Activated CD4-positive, alpha-beta T cell treated with anti-CD3 and anti-CD28 coated beads, Interleukin-2, amount 10 ng/mL, durations not matched to agents 24 days and 14 days (primary cell): ENCODE measurements around the gene HORMAD2. TPM values are rescaled to one million over a fixed set of nuclear protein-coding genes. Genes with fewer than 3 reads are reported as not detected.
A peak's percentile ranks its signal among the peaks of the same experiment; 100 is the strongest.
"Not testable (repeated sequence)": the region's sequence is repeated elsewhere in the genome, so short reads cannot be mapped to it uniquely, and the experiment has no call there.

ENCODE experiments used
- DNase-seq: peaks from one replicate; pipeline ENCODE4 v3.0.0; 2022
- H3K27ac Mint-ChIP-seq: one replicate; pipeline ENCODE4 v1.8.0; 2022; ENCODE audit warnings: mild to moderate bottlenecking, mixed read lengths
- H3K27me3 Mint-ChIP-seq: one replicate; pipeline ENCODE4 v1.8.0; 2022; ENCODE audit warnings: mixed read lengths
- H3K36me3 Mint-ChIP-seq: one replicate; pipeline ENCODE4 v1.8.0; 2022; ENCODE audit warnings: low read depth, mild to moderate bottlenecking, mixed read lengths
- H3K4me1 Mint-ChIP-seq: one replicate; pipeline ENCODE4 v1.8.0; 2021; ENCODE audit warnings: mixed read lengths
- H3K4me3 Mint-ChIP-seq: one replicate; pipeline ENCODE4 v1.8.0; 2022; ENCODE audit warnings: mild to moderate bottlenecking, moderate library complexity, mixed read lengths
- H3K9me3 Mint-ChIP-seq: one replicate; pipeline ENCODE4 v1.8.0; 2021; ENCODE audit warnings: mixed read lengths
- intact Hi-C: fragments of 100-400 bp; cut with micrococcal nuclease; formaldehyde crosslinking; loops from one replicate; pipeline ENCODE4 v1.15.1; 2023
- total RNA-seq: library from RNA; stranded (reverse); gene quantifications from 2 replicates; pipeline ENCODE4 v1.2.3, GENCODE V29; 2022

Gene HORMAD2
- total RNA-seq, 1 donor from 2014 or later: not detected

DNA sequence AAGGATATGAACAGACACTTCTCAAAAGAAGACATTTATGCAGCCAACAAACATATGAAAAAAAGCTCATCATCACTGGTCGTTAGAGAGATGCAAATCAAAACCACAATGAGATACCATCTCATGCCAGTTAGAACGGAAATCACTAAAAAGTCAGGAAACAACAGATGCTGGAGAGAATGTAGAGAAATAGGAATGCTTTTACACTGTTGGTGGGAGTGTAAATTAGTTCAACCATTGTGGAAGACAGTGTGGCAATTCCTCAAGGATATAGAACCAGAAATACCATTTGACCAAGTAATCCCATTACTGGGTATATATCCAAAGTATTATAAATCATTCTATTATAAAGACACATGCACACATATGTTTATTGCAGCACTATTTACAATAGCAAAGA, 20.5 kb downstream of the HORMAD2 start:
- H3K36me3 Mint-ChIP-seq, H3K9me3 Mint-ChIP-seq, H3K27me3 Mint-ChIP-seq, DNase-seq: not testable (repeated sequence)
- intact Hi-C loops: loop anchor here (10.0 kb wide), 1 partner anchor 294 kb away; the partner anchor contains the start of gene SEC14L2
- Mint-ChIP-seq H3K27ac (peak overlapping the region; percentile 64), H3K4me1 (peaks cover 30% of the 10 kb centered on the region), H3K4me3 (peak overlapping the region; percentile 15)

DNA sequence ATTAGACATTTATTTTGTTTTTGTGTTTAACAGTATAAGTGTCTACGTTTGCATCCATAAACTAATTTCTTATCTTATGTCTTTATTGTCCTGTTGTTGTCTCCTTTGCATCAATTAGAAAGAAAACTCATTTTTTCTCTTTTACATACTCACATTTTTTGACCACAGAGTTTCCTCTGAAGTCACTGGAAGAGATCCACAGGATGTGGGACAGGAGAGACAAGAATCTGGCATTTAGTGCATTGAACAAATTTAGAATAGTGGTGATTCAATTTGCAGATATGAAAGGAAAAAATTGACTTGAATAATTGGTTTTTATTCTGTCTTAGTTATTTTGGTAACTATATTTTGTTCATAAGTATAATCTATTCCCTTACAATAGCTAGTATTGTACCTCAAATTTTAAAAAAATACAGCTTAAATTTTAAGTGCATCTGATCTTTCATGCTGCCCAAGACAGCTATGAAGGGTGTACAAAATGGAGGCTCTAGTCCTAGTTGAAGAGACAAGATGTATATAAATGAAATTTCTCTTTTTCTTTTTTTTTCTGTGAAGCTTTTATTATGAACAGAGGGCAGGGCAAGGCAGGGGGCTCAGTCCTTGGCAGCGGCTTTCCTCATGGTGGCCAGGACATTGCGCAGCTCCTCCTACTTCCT, 24.4 kb downstream of the HORMAD2 start:
- Mint-ChIP-seq H3K9me3 (no peaks in the 10 kb centered on the region), H3K4me1 (peaks cover 45% of the 10 kb centered on the region), H3K27ac (peak overlapping the region; percentile 89), H3K4me3 (peak overlapping the region; percentile 54), H3K36me3 (peaks cover 5% of the 10 kb centered on the region), H3K27me3 (no peaks in the 10 kb centered on the region)
- intact Hi-C loops: loop anchor here (1.0 to 10.0 kb wide), 4 partner anchors 73 to 290 kb away; partner anchors contain the start of genes LIF and SEC14L2
- peak; percentile 79 for DNase-seq

DNA sequence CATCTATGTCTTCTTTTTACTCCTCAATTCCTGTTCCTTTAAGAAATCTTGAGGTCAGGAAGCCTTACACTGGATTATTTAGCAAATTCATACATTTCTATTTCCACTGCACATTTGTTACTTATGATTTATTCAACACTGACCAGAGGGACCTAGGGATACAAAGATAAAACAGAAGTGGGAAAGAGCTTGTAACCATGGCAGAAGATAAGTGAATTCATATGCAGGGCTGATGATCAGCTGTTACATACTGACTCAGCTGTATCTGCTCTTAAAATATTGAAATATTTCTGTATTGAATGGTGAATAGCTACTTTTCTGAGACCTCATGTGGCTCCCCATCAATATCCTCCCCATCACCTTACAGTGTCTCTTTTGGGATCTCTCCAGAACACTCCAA, 25.2 kb downstream of the HORMAD2 start:
- intact Hi-C loops: loop anchor here (5.0 to 10.0 kb wide), 2 partner anchors 72 to 289 kb away; partner anchors contain the start of gene SEC14L2
- no peak for DNase-seq
- Mint-ChIP-seq H3K9me3 (no peaks in the 10 kb centered on the region), H3K36me3 (peaks cover 5% of the 10 kb centered on the region), H3K27me3 (no peaks in the 10 kb centered on the region), H3K4me3 (peak overlapping the region; percentile 54), H3K27ac (peak overlapping the region; percentile 89), H3K4me1 (peaks cover 39% of the 10 kb centered on the region)

DNA sequence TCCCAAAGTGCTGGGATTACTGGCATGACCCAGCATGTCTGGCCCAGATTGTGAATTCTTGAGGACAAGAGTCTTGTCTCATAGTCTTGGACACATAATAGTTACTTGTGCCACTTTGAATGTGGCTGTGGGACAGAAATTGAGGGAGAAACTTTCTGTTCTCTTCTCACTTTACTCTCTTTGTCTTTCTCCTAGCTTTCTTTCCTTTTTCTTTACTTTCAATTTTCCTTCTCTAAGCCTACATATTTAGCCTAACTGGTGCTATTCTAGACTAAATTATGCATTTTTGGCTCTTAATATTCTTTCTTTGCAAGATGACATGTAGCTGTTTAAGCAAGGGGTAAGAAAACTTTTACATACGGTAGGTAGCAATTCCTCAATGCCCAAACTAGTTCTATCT, 33.2 kb downstream of the HORMAD2 start:
- intact Hi-C loops: no loop called here
- peaks cover 37% of the 10 kb centered on the region for H3K4me1 Mint-ChIP-seq
- H3K4me3 Mint-ChIP-seq: no peak overlapping the region
- peaks cover 4% of the 10 kb centered on the region for H3K9me3 Mint-ChIP-seq
- no peak for DNase-seq
- H3K27ac Mint-ChIP-seq: peak overlapping the region; percentile 45
- H3K36me3 Mint-ChIP-seq: peaks cover 4% of the 10 kb centered on the region
- no peaks in the 10 kb centered on the region for H3K27me3 Mint-ChIP-seq

DNA sequence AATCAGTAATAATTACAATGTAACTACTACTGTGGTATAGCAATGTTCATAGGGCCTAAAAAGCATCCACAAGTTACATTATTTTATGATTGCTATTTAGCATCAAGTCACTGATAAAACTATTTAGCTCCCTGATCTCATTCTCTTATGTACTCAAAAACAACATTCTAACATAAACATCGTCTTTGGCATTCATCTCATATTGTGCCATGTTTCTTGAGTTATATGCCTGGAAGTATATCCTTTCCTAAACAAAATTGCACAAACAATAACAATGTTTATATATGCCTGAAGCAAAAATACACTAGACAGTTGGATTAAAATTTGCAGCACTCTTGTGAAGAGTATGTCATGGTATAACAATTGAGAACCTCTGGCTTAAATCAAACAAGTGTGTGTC, 34.1 kb downstream of the HORMAD2 start:
- peaks cover 33% of the 10 kb centered on the region for H3K4me1 Mint-ChIP-seq
- intact Hi-C loops: no loop called here
- H3K4me3 Mint-ChIP-seq: no peak overlapping the region
- peaks cover 4% of the 10 kb centered on the region for H3K36me3 Mint-ChIP-seq
- H3K9me3 Mint-ChIP-seq: peaks cover 4% of the 10 kb centered on the region
- no peak for DNase-seq
- H3K27me3 Mint-ChIP-seq: no peaks in the 10 kb centered on the region
- H3K27ac Mint-ChIP-seq: no peak overlapping the region

DNA sequence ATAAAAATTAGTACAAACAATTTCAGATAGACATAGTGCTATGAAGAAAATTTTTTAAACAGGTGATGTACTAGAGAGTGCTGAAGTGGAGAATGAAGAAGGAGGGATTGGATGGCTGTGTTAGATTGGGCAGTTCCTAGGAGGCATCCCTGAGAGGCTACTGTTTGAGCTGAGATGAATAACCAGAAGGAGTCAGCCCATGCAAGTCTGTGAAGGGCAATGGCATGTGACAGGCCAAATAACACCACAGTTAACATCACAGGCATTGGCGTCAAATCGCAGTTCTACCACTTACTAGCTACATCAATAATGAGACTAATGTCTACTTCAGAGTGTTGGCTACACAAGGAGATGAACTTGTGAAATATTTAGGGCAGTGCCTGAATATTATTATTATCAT, 35.4 kb downstream of the HORMAD2 start:
- Mint-ChIP-seq H3K4me1 (peaks cover 37% of the 10 kb centered on the region), H3K36me3 (peaks cover 4% of the 10 kb centered on the region), H3K9me3 (peaks cover 4% of the 10 kb centered on the region), H3K27me3 (no peaks in the 10 kb centered on the region), H3K27ac (no peak overlapping the region), H3K4me3 (no peak overlapping the region)
- intact Hi-C loops: no loop called here
- no peak for DNase-seq

DNA sequence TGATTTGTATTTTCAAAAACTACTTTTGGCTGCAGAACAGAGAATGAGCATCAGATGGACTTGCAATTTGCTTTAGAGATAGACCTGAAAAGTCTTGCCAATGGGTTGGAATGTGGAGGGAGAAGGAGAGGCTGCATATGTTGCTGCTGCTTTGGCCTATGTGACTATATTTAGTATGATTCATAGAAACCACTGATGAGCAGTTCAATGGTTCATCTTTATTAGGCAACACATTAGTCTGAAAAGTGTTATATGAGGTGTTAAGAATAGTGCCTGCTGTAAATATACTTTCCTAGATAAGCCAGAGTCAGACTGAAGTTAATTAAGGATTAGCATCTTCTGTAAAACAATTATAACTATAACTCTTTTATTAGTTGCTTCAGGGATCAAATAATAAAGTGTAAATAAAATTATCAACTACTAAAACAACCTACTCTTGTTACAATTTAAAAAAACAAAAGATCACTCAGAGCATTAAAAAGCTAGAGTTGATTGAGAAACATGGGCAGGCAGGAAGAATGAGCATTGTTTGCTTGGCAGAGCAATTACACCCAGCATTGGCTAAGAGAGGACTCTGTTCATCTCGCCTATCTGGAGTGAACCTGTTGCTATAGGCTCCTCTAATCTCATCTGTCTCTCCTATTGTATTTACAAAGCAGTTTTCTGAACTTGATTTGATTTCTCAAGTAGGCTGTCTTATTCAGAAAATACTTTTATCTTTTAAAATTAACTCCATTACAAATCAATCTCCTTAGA, 36.3 kb downstream of the HORMAD2 start:
- intact Hi-C loops: no loop called here
- Mint-ChIP-seq H3K27me3 (no peaks in the 10 kb centered on the region), H3K4me3 (no peak overlapping the region), H3K27ac (no peak overlapping the region), H3K9me3 (peaks cover 4% of the 10 kb centered on the region), H3K36me3 (peaks cover 4% of the 10 kb centered on the region), H3K4me1 (peaks cover 35% of the 10 kb centered on the region)
- no peak for DNase-seq

DNA sequence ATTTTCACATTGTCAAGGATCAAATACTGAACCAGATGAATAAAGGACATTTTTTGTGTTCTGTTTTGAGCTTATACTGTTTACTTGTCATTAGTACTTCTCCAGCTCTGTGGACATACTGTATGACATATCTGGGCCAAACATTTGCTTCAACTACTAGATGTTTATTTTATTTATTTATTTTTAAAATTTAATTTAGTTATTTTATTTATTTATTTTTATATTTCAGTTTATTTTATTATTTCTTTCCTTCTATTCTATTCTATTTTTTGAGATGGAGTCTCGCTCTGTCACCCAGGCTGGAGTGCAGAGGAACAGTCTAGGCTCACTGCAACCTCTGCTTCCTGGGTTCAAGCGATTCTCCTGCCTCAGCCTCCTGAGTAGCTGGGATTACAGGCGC, 37.0 kb downstream of the HORMAD2 start:
- no peak overlapping the region for H3K4me3 Mint-ChIP-seq
- H3K36me3 Mint-ChIP-seq: peaks cover 4% of the 10 kb centered on the region
- DNase-seq: no peak
- H3K27ac Mint-ChIP-seq: no peak overlapping the region
- H3K9me3 Mint-ChIP-seq: peaks cover 4% of the 10 kb centered on the region
- peaks cover 37% of the 10 kb centered on the region for H3K4me1 Mint-ChIP-seq
- no peaks in the 10 kb centered on the region for H3K27me3 Mint-ChIP-seq
- intact Hi-C loops: no loop called here

DNA sequence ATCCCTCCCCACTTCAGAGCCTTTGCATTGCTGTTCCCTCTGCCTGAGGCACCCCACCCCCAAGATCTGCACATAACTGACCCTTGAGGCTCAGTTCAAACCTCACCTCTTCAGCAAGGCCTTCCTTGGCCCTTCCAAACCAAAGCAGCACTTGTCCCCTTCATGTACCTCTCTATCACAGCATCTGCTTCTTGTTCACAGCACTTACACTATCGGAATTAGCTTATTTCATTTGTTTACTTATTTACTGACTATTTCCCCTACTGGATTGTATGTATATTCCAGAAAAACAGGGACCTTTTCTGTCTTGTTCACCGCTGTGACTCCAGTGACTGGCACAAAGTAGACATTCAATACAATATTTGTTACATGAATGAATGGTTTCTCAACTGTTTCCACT, 38.0 kb downstream of the HORMAD2 start:
- H3K27me3 Mint-ChIP-seq: no peaks in the 10 kb centered on the region
- no peak for DNase-seq

DNA sequence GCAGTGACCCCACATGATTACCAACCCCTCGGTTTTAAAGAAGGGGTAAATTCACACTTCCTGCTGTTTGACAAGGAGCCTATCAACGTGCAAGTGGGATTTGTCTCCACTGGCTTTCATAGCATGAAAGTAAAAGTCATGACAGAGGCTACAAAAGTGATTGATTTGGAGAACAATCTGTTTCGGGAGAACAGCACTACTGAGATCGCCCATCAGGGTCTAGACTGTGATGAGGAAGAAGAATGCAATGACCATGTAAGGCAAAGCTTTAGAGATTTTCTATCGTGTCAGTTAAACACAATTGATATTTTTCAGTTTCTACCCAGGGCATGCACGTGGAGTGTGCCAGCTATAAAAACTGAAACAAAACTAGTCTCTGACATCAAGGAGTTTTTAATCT, 41.7 kb downstream of the HORMAD2 start:
- no peak for DNase-seq
- Mint-ChIP-seq H3K27ac (no peak overlapping the region), H3K4me3 (peak overlapping the region; percentile 32), H3K36me3 (peaks cover 7% of the 10 kb centered on the region), H3K9me3 (peaks cover 7% of the 10 kb centered on the region), H3K27me3 (no peaks in the 10 kb centered on the region), H3K4me1 (peaks cover 28% of the 10 kb centered on the region)
- intact Hi-C loops: loop anchor here (2.0 kb wide), 1 partner anchor 37 kb away; no protein-coding TSS in a partner anchor

More for the DNA sequence above, 38.0 kb downstream of the HORMAD2 start:
- H3K4me1 Mint-ChIP-seq: peaks cover 40% of the 10 kb centered on the region
- intact Hi-C loops: no loop called here
- no peak overlapping the region for H3K4me3 Mint-ChIP-seq
- H3K27ac Mint-ChIP-seq: no peak overlapping the region
- H3K36me3 Mint-ChIP-seq: peaks cover 2% of the 10 kb centered on the region
- peaks cover 4% of the 10 kb centered on the region for H3K9me3 Mint-ChIP-seq

DNA sequence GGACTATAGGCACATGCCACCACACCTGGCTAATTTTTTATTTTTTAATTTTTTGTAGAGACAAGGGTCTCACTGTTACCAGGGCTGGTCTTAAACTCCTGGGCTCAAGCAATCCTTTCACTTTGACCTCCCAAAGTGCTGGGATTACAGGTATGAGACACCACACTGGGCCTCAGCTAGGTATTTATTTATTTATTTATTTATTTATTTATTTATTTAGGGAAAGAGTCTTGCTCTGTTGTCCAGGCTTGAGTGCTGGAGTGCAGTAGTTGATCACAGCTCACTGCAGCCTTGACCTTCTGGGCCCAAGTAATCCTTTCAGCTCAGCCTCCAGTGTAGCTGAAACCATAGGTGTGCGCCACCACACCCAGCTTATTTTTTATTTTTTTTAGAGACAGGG, 43.2 kb downstream of the HORMAD2 start:
- H3K36me3 Mint-ChIP-seq: peaks cover 11% of the 10 kb centered on the region
- intact Hi-C loops: loop anchor here (2.0 kb wide), 1 partner anchor 35 kb away; no protein-coding TSS in a partner anchor
- peaks cover 24% of the 10 kb centered on the region for H3K4me1 Mint-ChIP-seq
- H3K27me3 Mint-ChIP-seq: no peaks in the 10 kb centered on the region
- no peak overlapping the region for H3K27ac Mint-ChIP-seq
- no peak overlapping the region for H3K4me3 Mint-ChIP-seq
- no peak for DNase-seq
- peaks cover 12% of the 10 kb centered on the region for H3K9me3 Mint-ChIP-seq

DNA sequence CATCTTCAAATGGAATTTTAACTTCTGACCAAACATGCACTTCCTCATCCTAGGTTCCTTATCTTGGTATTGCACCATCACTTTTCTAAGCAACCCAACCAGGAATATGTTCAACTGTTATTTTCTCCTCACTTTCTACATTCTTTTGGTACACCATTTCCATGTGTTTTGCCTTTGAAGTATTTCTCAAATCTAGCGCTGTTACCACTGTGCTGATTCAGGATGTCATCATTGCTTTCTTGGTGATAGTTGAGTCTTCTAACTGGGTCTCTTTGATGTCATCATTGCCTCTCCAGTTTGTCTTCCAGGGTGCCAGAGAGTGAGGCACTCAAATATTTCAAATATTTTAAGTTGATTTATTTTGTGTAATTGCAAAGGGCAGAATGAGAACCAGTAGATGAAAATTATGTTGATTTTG, 47.5 kb downstream of the HORMAD2 start:
- H3K9me3 Mint-ChIP-seq: peaks cover 12% of the 10 kb centered on the region
- intact Hi-C loops: no loop called here
- H3K27me3 Mint-ChIP-seq: no peaks in the 10 kb centered on the region
- no peak for DNase-seq
- H3K4me1 Mint-ChIP-seq: peaks cover 20% of the 10 kb centered on the region
- H3K36me3 Mint-ChIP-seq: peaks cover 11% of the 10 kb centered on the region
- no peak overlapping the region for H3K27ac Mint-ChIP-seq
- no peak overlapping the region for H3K4me3 Mint-ChIP-seq

DNA sequence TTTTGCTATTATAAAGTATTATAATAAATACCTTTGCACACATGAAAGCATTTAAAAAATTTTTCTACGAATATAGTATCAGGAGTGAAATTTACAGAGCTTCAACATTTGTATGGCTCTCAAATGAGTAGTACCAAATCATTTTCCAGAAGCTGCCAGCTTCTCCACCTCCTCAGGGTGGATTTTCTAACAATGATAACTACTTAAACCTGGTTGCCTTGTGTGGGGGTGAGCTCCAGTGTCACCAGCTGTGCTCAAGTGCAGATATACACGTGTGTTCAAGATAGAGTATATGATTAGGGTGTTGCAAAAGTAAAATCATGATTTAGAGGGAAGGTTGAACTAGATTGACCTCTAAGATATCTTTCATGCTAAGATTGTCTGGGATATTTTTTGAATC, 48.2 kb downstream of the HORMAD2 start:
- DNase-seq: no peak
- Mint-ChIP-seq H3K9me3 (peaks cover 12% of the 10 kb centered on the region), H3K36me3 (peaks cover 11% of the 10 kb centered on the region), H3K4me3 (no peak overlapping the region), H3K27me3 (no peaks in the 10 kb centered on the region), H3K27ac (no peak overlapping the region), H3K4me1 (peaks cover 18% of the 10 kb centered on the region)
- intact Hi-C loops: no loop called here

DNA sequence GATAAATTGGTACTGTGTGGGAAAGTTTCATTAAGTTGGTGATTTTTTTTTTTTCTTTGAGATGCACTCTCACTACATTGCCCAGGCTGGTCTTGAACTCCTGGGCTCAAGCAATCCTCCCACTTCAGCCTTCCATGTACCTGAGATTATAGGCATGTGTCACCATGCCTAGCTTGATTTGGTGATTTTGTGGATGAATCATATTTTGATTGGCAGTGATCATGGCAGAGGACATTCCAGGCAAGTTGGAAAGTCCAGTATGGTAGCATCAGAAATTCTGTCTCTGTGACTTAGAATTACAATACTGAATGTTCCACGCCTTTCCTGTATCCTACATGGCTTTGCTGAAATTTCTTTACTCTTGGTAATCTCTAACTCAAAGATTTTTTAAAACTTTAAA, 49.4 kb downstream of the HORMAD2 start:
- intact Hi-C loops: no loop called here
- Mint-ChIP-seq H3K9me3 (peaks cover 9% of the 10 kb centered on the region), H3K4me3 (no peak overlapping the region), H3K27ac (no peak overlapping the region), H3K36me3 (peaks cover 7% of the 10 kb centered on the region), H3K4me1 (peaks cover 15% of the 10 kb centered on the region), H3K27me3 (no peaks in the 10 kb centered on the region)
- DNase-seq: no peak
